K562 (cell line): Measurements from ENCODE around the gene SLC30A3. TPM values are rescaled to one million over a fixed set of nuclear protein-coding genes. Genes with fewer than 3 reads are reported as not detected.

Source experiments
- ATAC-seq: fragments of 200-7000 bp; cut with Tn5 transposase; 3 replicates; pipeline ENCODE4 v1.9.1; 2020; ENCODE audit warnings: moderate library complexity
- BruUV-seq: library from RNA; stranded (reverse); fragments of 400-500 nt; replicated peaks from 2 replicates; lab custom pipeline; 2021; lab: Mats Ljungman, UMichigan
- CTCF ChIA-PET: fragments of 300-600 bp; formaldehyde crosslinking; extraction: SDS; loops from one replicate; lab custom pipeline; 2021; ENCODE audit warnings: low intra/inter-chr PET ratio; lab: Yijun Ruan, JAX
- POLR2A ChIA-PET: fragments of 300-600, 350-650 bp; sonication (Branson Sonifier 250); formaldehyde crosslinking; extraction: SDS; loops from one replicate; lab custom pipeline; 2021; ENCODE audit warnings: antibody characterized with exemption, inconsistent platforms; lab: Yijun Ruan, JAX
- DNase-seq, 4 experiments: peaks; one replicate each; pipeline versions ENCODE4 v3.0.0 to v3.0.0-alpha.2; 2011 to 2018; ENCODE audit warnings: low spot score in 3 of 4, mixed read lengths in 3 of 4; ENCODE audit errors: extremely low read depth in 1 of 4
- FAIRE-seq: peaks from 2 replicates; lab custom pipeline; 2011; peaks lifted over from hg19 to GRCh38; lab: Jason Lieb, UNC
- H2AFZ ChIP-seq: 2 replicates; pipeline ENCODE4 v1.6.0; 2011; ENCODE audit warnings: low read depth, low read length, control low read depth, inconsistent platforms
- H3K27ac ChIP-seq: fragments of 200-600 bp; 3 replicates; pipeline ENCODE4 v1.8.0; 2011; ENCODE audit warnings: low read depth, mild to moderate bottlenecking, control low read depth, inconsistent platforms, low read length, moderate library complexity, mixed read lengths; ENCODE audit errors: extremely low read depth
- H3K27me3 ChIP-seq, 2 experiments: fragments of 300-600 bp in 1 of 2; 2 replicates in 1 of 2; 3 replicates in 1 of 2; pipeline versions ENCODE4 v1.6.0 to v1.8.0; 2011; ENCODE audit warnings: inconsistent platforms in 2 of 2, low read length in 2 of 2, mild to moderate bottlenecking in 1 of 2, mixed read lengths in 1 of 2, moderate library complexity in 1 of 2; ENCODE audit not compliant: control insufficient read depth in 2 of 2, insufficient read depth in 2 of 2
- H3K36me3 ChIP-seq: fragments of 300-600 bp; 3 replicates; pipeline ENCODE4 v1.8.0; 2011; ENCODE audit warnings: mild to moderate bottlenecking, low read length, inconsistent platforms; ENCODE audit not compliant: control insufficient read depth, insufficient read depth
- H3K4me1 ChIP-seq, 2 experiments: fragments of 200-600 bp in 1 of 2; replicated peaks in 1 of 2; 2 replicates in 1 of 2; 3 replicates in 1 of 2; pipeline versions ENCODE4 v1.5.1 to v1.8.0; 2011; ENCODE audit warnings: inconsistent platforms in 2 of 2, low read length in 2 of 2, mild to moderate bottlenecking in 1 of 2, mixed read lengths in 1 of 2, moderate library complexity in 1 of 2; ENCODE audit not compliant: control insufficient read depth in 2 of 2, insufficient read depth in 2 of 2
- H3K4me2 ChIP-seq: 2 replicates; pipeline ENCODE4 v1.6.1; 2011; ENCODE audit warnings: low read length, control low read depth, inconsistent platforms, mixed read lengths; ENCODE audit not compliant: insufficient read depth
- H3K4me3 ChIP-seq: fragments of 200-600 bp; sonication (generic), shearing (Covaris generic); 2 replicates; pipeline ENCODE4 v1.5.1; 2016; ENCODE audit warnings: control low read depth, inconsistent platforms
- H3K79me2 ChIP-seq: fragments of 200-600 bp; 3 replicates; pipeline ENCODE4 v1.8.0; 2011; ENCODE audit warnings: low read length, inconsistent platforms; ENCODE audit not compliant: control insufficient read depth, insufficient read depth
- H3K9ac ChIP-seq, 2 experiments: 2 replicates each; pipeline versions ENCODE4 v1.6.0 to v1.6.1; 2011; ENCODE audit warnings: low read depth in 2 of 2, low read length in 2 of 2, control low read depth in 1 of 2, inconsistent platforms in 1 of 2, mild to moderate bottlenecking in 1 of 2, mixed read lengths in 1 of 2; ENCODE audit not compliant: insufficient read depth in 1 of 2
- H3K9me1 ChIP-seq: one replicate; pipeline ENCODE4 v1.6.0; 2011; ENCODE audit warnings: inconsistent platforms, mild to moderate bottlenecking, low read length, moderate library complexity; ENCODE audit not compliant: control insufficient read depth, insufficient read depth
- H3K9me3 ChIP-seq: replicated peaks from 2 replicates; pipeline ENCODE4 v1.5.1; 2011; ENCODE audit warnings: low read depth, low read length, inconsistent platforms; ENCODE audit not compliant: control insufficient read depth, insufficient read depth
- H4K20me1 ChIP-seq: replicated peaks from 2 replicates; pipeline ENCODE4 v1.6.1; 2011; ENCODE audit warnings: low read length, inconsistent platforms, mixed read lengths; ENCODE audit not compliant: control insufficient read depth, insufficient read depth
- AFF4 ChIP-seq: sonication (generic); formaldehyde crosslinking; IDR thresholded peaks from 2 replicates; pipeline ENCODE4 v1.8.0; 2023; ENCODE audit warnings: mild to moderate bottlenecking, missing genetic modification reagents
- ATF3 ChIP-seq, 2 experiments: fragments of 450-650 bp in 1 of 2; sonication (generic) in 1 of 2; formaldehyde crosslinking in 1 of 2; IDR thresholded peaks in 1 of 2; conservative IDR thresholded peaks in 1 of 2; 2 replicates each; pipeline versions ENCODE4 v1.6.1 to v1.8.1; 2016 to 2023; ENCODE audit warnings: mild to moderate bottlenecking in 2 of 2, moderate library complexity in 2 of 2, inconsistent platforms in 1 of 2, missing genetic modification reagents in 1 of 2
- FOXJ2 ChIP-seq: fragments of 200-800 bp; sonication (Bioruptor generic); IDR thresholded peaks from 2 replicates; pipeline ENCODE4 v1.6.1; 2016; ENCODE audit warnings: missing genetic modification characterization, missing compliant biosample characterization
- FUS ChIP-seq: fragments of 200-400 bp; formaldehyde crosslinking; optimal IDR thresholded peaks from 2 replicates; pipeline ENCODE3; 2017; ENCODE audit warnings: low read depth, low read length
- MEF2A ChIP-seq: IDR thresholded peaks from 2 replicates; pipeline ENCODE4 v1.6.1; 2011; ENCODE audit warnings: low read depth, mild to moderate bottlenecking, low read length, moderate library complexity; ENCODE audit not compliant: control insufficient read depth
- MTF1 ChIP-seq: fragments of 250-450 bp; sonication (Bioruptor Pico); IDR thresholded peaks from 2 replicates; pipeline ENCODE4 v1.9.0; 2021; ENCODE audit warnings: moderate library complexity, mild to moderate bottlenecking, inconsistent platforms, borderline replicate concordance
- SRSF3 ChIP-seq: fragments of 200-400 bp; formaldehyde crosslinking; IDR thresholded peaks from 2 replicates; pipeline ENCODE4 v1.6.1; 2016; ENCODE audit warnings: mild to moderate bottlenecking, low read length, moderate library complexity; ENCODE audit not compliant: insufficient read depth
- TCF3 ChIP-seq: sonication (generic); formaldehyde crosslinking; IDR thresholded peaks from 2 replicates; pipeline ENCODE4 v1.4.0; 2020; ENCODE audit warnings: mild to moderate bottlenecking, missing genetic modification reagents
- ZNF197 ChIP-seq: fragments of 200-800 bp; sonication (Bioruptor generic); IDR thresholded peaks from 2 replicates; pipeline ENCODE4 v1.6.1; 2016; ENCODE audit warnings: low read depth, missing genetic modification characterization, missing compliant biosample characterization
- ZNF764 ChIP-seq: fragments of 250-450 bp; sonication (Bioruptor Pico); IDR thresholded peaks from 2 replicates; pipeline ENCODE4 v1.4.0; 2020; ENCODE audit warnings: low read depth, mild to moderate bottlenecking, moderate library complexity
- WGBS: fragments of 100-300 bp; shearing (Covaris generic); methylation state at CpG from one replicate; pipeline ENCODE4 v1.1.6; 2016; ENCODE audit warnings: low coverage, mixed read lengths; ENCODE audit not compliant: insufficient coverage; ENCODE audit errors: missing lambda C conversion rate; 5-methylcytosine and 5-hydroxymethylcytosine counted together
- in situ Hi-C: fragments of 300-500 bp; cut with MboI; formaldehyde crosslinking; loops from 4 replicates; pipeline ENCODE4 v1.15.0; 2018; ENCODE audit warnings: inconsistent platforms, mixed read lengths
- intact Hi-C: fragments of 100-400 bp; cut with micrococcal nuclease; formaldehyde crosslinking; loops from 2 replicates; pipeline ENCODE4 v1.14.2; 2022
- polyA plus RNA-seq, 8 experiments: library from polyadenylated mRNA; depleted of rRNA in 4 of 8; stranded (reverse) in 5 of 8; unstranded in 3 of 8; fragments of >200 nt; fragmentation: Nextera tagmentation in 2 of 8; fragmentation: Illumina TruSeq in 1 of 8; extraction: Ambion mirVana in 2 of 8; extraction: Trizol in 1 of 8; gene quantifications; 2 replicates each; pipeline versions ENCODE4 v1.2.1 to v1.2.3, GENCODE V29; 2011 to 2014; ENCODE audit warnings: inconsistent platforms in 1 of 8, missing spikeins in 1 of 8
- total RNA-seq, 7 experiments: library from RNA; depleted of rRNA in 6 of 7; stranded (reverse); fragments of >200 nt in 6 of 7; fragmentation: Illumina TruSeq in 2 of 7; extraction: Trizol in 2 of 7; gene quantifications; 2 replicates each; pipeline versions ENCODE4 v1.2.1 to v1.2.3, GENCODE V29; 2011 to 2021; ENCODE audit warnings: low replicate concordance in 1 of 7
- TF ChIP-seq, protein P1 (sequence below): sonication (generic); formaldehyde crosslinking; IDR thresholded peaks from 2 replicates; pipeline ENCODE4 v1.9.0; 2022; ENCODE audit warnings: mild to moderate bottlenecking, missing genetic modification reagents
- TF ChIP-seq, protein P2 (sequence below): fragments of 200-800 bp; sonication (Bioruptor generic); IDR thresholded peaks from 2 replicates; pipeline ENCODE4 v1.6.1; 2017; ENCODE audit warnings: missing genetic modification characterization, missing compliant biosample characterization

Gene SLC30A3
- total and polyA plus RNA-seq, 9 of the 15 experiments (the other 6 are each of a cell fraction or from before 2014, with no cell fraction given) = 0.03 to 2.7 (median 0.89) TPM; not detected in 1

- WGBS = 91% methylated on average over 9 of the region's 9 CpGs
- intact Hi-C loops (no loop called here), in situ Hi-C loops (no loop called here)
- no peak for ATAC-seq
- Histone ChIP-seq H3K27ac (no peak overlapping the region), H3K4me3 (no peak overlapping the region), H3K79me2 (no peaks in the 10 kb centered on the region), H3K9me1 (no peaks in the 10 kb centered on the region), H3K36me3 (peaks cover 92% of the 10 kb centered on the region), H3K27me3 (no peaks in the 10 kb centered on the region), H4K20me1 (0 out of 2 replicates have a peak, but pooled peaks cover 4% of the 10 kb centered on the region)
- BruUV-seq = no TSS peak
- POLR2A ChIA-PET = no interaction called here
- no peak for TF ChIP-seq FUS
- no peak for TF ChIP-seq SRSF3
- TF ChIP-seq AFF4 (CRISPR knock-in tag) = no peak
- TF ChIP-seq TCF3 (CRISPR knock-in tag) = no peak
- no peak for TF ChIP-seq ATF3 (IDR thresholded peaks at IDR 0.05)
- no peak for TF ChIP-seq ATF3 (CRISPR knock-in tag; conservative IDR thresholded peaks at IDR 0.05)
- TF ChIP-seq MEF2A = no peak
- no peak for TF ChIP-seq FOXJ2 (tag)
- TF ChIP-seq, protein P1, sequence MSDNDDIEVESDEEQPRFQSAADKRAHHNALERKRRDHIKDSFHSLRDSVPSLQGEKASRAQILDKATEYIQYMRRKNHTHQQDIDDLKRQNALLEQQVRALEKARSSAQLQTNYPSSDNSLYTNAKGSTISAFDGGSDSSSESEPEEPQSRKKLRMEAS (CRISPR knock-in tag) = no peak
- TF ChIP-seq MTF1 (CRISPR knock-in tag) = no peak
- TF ChIP-seq ZNF197 (CRISPR knock-in tag) = no peak
- no peak for TF ChIP-seq ZNF764 (CRISPR knock-in tag)
- TF ChIP-seq, protein P2, sequence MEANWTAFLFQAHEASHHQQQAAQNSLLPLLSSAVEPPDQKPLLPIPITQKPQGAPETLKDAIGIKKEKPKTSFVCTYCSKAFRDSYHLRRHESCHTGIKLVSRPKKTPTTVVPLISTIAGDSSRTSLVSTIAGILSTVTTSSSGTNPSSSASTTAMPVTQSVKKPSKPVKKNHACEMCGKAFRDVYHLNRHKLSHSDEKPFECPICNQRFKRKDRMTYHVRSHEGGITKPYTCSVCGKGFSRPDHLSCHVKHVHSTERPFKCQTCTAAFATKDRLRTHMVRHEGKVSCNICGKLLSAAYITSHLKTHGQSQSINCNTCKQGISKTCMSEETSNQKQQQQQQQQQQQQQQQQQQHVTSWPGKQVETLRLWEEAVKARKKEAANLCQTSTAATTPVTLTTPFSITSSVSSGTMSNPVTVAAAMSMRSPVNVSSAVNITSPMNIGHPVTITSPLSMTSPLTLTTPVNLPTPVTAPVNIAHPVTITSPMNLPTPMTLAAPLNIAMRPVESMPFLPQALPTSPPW = no peak
- TF ChIP-seq, all 486 proteins: peak for 0
- Histone ChIP-seq H2AFZ (no peak overlapping the region), H3K4me2 (no peak overlapping the region), H3K9ac (peak overlapping the region in 1 of 2 experiments; percentile 22; a peak in 1 of 4 replicates), H3K4me1 (peaks cover 0 to 6% of the 10 kb centered on the region in 2 experiments; a peak in 1 of 5 replicates), H3K9me3 (no peaks in the 10 kb centered on the region)
- CTCF ChIA-PET = no interaction called here
- DNase-seq = no peak
- no peak for FAIRE-seq
Measured at GRCh38 chr2:27240406-27240805, 22.4 kb downstream of the SLC30A3 start.
